Coronary artery (tissue), 2 donors: ENCODE results near the gene GNA14.

Experiments
- DNase-seq: peaks from one replicate; pipeline ENCODE4 v3.0.0-alpha.2; 2017; ENCODE audit warnings: low spot score
- H3K27ac ChIP-seq, 2 donors: fragments of 200-600 bp; sonication (generic); one replicate each; pipeline ENCODE4 v1.5.1; 2016 to 2019
- H3K4me3 ChIP-seq: fragments of 200-600 bp; sonication (generic); 2 replicates; pipeline ENCODE4 v1.5.1; 2016; ENCODE audit warnings: mild to moderate bottlenecking, moderate library complexity
- TF ChIP-seq, protein P1 (sequence below): fragments of 200-600 bp; sonication (generic); IDR thresholded peaks from one replicate; pipeline ENCODE4 v1.5.1; 2019; ENCODE audit warnings: antibody characterized with exemption

The GNA14 gene

DNA sequence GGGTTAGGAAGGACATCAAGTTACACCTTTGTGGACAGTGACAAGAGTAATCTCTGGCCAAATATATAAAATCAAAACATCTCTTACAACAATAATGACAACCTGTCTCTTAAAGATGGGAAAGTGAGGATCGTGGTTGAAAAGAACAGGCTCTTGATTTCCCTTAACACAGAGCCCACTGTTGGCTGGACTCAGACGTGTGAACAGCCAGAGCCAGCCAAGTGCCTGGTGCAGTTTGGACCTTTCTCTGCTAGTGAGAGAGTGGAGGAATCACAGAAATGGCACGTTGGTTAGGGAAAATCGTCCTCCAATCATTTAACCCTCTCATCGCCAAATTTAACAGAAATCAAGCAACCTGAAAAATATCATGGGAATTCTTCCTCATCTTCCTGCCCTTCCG lies 131.3 kb downstream of the GNA14 start:
- Histone ChIP-seq H3K4me3 (no peak overlapping the region), H3K27ac (no peak overlapping the region)
- no peak for DNase-seq
- TF ChIP-seq, protein P1, sequence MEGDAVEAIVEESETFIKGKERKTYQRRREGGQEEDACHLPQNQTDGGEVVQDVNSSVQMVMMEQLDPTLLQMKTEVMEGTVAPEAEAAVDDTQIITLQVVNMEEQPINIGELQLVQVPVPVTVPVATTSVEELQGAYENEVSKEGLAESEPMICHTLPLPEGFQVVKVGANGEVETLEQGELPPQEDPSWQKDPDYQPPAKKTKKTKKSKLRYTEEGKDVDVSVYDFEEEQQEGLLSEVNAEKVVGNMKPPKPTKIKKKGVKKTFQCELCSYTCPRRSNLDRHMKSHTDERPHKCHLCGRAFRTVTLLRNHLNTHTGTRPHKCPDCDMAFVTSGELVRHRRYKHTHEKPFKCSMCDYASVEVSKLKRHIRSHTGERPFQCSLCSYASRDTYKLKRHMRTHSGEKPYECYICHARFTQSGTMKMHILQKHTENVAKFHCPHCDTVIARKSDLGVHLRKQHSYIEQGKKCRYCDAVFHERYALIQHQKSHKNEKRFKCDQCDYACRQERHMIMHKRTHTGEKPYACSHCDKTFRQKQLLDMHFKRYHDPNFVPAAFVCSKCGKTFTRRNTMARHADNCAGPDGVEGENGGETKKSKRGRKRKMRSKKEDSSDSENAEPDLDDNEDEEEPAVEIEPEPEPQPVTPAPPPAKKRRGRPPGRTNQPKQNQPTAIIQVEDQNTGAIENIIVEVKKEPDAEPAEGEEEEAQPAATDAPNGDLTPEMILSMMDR: no peak

DNA sequence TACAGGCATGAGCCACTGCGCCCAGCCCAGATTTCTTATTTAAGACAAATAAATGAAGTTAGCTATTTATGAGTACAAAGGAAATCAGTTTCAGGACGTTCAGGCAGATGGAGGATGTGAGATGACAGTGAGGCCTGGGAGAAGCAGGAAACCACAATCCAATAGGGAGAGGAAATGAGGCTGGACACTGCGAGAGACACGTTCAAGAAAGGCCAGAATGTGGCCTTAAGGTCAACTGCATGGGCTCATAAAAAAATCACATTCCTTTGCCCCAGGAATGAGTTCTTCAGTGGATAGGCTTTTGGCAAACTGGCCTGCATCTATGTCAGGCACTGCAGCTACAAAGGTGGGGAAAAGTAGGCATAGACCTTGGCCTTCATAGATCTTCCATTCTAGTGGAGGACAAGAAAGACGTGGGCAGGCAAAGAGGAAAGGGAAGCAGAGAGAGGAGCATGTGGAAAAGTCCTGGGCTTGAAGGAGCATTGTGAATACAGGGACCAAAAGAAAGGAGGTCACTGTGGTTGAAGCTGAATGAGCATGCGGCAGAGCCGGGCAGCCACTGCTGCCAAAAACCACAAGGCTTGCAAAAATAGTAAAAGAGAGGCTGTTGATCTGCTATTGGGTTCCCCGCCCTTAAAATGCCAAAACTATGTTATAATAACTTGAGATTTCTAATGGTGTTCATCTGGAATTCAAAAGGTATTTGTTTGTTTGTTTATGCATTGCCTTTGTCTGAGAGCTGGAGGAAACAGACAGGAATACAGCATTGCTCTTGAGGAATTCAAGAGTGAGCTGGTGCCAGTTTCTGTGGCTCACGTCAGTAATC lies 133.0 kb downstream of the GNA14 start:
- Histone ChIP-seq H3K27ac (peak overlapping the region in 1 of 2 donors; percentile 13), H3K4me3 (no peak overlapping the region)
- no peak for DNase-seq
- TF ChIP-seq, protein P1: no peak

DNA sequence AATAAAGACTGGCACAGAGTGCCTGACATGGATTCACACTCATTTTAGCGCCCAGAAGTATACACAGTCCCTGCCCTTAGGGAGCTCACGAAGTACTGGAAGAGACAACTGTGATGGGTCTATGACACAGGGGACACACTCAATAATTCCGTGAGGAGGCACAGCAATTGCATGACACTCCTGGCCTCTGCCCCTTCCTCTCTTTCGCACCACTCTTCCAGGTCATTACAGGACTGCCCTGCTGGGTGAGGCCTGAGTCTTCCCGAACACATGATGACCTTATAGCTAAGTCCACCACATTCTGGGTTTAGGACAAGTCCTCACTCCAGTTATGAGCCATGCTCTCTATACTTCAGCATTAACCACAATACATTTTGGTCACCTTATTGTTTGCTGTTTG lies 134.7 kb downstream of the GNA14 start:
- TF ChIP-seq, protein P1: no peak
- Histone ChIP-seq H3K27ac (no peak overlapping the region), H3K4me3 (no peak overlapping the region)
- no peak for DNase-seq

DNA sequence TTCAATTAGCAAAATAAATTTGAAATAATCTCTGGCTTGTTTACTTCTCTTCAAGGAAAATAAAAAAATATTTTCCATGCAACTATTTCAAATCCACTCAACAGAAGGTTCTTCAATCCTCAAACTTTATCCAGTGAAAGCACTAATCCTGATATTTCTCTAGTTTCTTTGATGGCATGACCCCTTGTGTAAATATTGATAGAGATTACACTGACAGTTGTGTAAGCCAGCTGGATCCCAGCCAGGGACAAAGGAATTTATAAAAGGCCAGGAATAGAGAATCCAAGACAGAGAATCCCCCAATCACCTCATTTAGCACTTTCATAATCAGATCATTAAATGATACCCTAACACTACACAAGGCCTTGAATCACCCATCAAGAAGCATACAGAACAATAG lies 135.2 kb downstream of the GNA14 start:
- DNase-seq: no peak
- Histone ChIP-seq H3K27ac (no peak overlapping the region), H3K4me3 (no peak overlapping the region)
- TF ChIP-seq, protein P1: no peak

DNA sequence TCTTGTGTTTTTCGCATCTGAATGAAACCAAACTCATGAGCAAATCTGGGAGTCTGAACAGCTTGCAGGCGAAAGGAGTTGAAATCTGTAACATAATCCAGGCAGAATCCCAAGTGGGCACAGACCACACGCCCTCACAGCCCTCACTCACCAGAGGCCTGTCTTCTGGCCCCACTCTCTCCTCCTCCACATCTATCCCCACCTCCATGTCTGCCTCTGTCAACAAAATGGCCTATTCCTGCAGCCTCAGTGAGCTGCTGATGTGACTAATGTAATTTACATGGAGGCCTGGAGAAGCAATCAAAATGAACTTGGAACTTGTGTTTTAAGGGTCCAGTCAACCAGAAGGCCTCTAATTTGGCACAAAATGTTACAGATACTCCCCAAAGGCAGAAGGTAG lies 136.6 kb downstream of the GNA14 start:
- DNase-seq: no peak
- TF ChIP-seq, protein P1: no peak
- no peak overlapping the region for H3K27ac ChIP-seq
- no peak overlapping the region for H3K4me3 ChIP-seq

DNA sequence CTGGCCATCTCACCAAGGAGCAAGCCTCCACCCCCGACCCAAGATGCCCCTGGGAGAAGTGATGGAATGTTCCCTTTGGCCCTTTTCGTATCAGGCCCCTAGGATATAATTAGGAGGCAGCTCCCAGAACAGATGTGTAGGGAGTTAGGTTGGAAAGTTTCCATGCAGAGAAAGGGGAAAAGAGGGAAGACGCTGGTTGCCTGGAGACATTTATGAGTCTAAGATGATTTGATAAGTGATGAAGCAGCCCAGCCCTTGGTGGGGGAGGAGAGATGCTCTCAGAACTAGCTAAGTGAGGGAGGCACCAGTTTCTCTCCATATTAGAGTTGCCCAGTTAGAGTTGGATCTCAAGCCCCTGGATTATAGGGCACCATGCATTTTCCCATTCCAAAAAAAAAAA lies 137.5 kb downstream of the GNA14 start:
- TF ChIP-seq, protein P1: no peak

DNA sequence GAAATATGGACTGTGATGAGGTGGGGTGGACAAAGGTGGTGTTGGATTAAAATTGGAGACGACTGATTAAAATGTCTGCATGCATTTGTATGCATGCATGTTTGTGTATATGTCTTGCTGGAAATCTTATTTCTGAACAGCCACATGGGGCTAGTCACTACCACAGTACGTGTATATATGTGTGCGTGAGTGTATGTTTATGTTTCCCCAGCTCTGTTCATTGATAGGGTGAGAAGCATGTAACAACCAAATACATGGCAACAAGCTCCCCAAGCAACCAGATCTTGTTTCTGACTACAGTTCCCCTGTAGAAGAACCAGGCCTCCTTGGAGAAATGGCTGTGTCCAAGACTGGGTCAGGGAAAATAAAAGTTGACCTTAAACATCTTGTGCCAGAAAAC lies 139.7 kb downstream of the GNA14 start:
- DNase-seq: no peak
- no peak overlapping the region for H3K27ac ChIP-seq
- TF ChIP-seq, protein P1: no peak
- H3K4me3 ChIP-seq: no peak overlapping the region

More for the DNA sequence above, 137.5 kb downstream of the GNA14 start:
- no peak for DNase-seq
- no peak overlapping the region for H3K4me3 ChIP-seq
- no peak overlapping the region for H3K27ac ChIP-seq
